AG08396 (cell line): ENCODE data around the gene IFT27.

Experiments used
- DNase-seq: peaks from one replicate; pipeline ENCODE4 v3.0.0; 2012; ENCODE audit warnings: low spot score, mixed read lengths

IFT27 gene

GRCh38 chr22:36796552-36797175 is 20.7 kb upstream of the IFT27 start:
- no peak for DNase-seq

- DNase-seq: no peak
Measured at GRCh38 chr22:36795633-36796032, 19.7 kb upstream of the IFT27 start.

- DNase-seq: no peak
Measured at GRCh38 chr22:36790648-36791047, 14.7 kb upstream of the IFT27 start.

GRCh38 chr22:36787204-36787988 is 11.5 kb upstream of the IFT27 start:
- DNase-seq: no peak

GRCh38 chr22:36783743-36784142 is 7.8 kb upstream of the IFT27 start:
- no peak for DNase-seq

GRCh38 chr22:36781656-36782627 is 6.0 kb upstream of the IFT27 start:
- DNase-seq: peak; percentile 90

GRCh38 chr22:36778020-36778419 is 2.1 kb upstream of the IFT27 start:
- no peak for DNase-seq

- DNase-seq: no peak
Measured at GRCh38 chr22:36776722-36777121, 803 bp upstream of the IFT27 start.

- DNase-seq: no peak
Measured at GRCh38 chr22:36775586-36775963, 344 bp downstream of the IFT27 start.

- peak; percentile 51 for DNase-seq
Measured at GRCh38 chr22:36773935-36774334, 2.0 kb downstream of the IFT27 start.

- DNase-seq: no peak
Measured at GRCh38 chr22:36772451-36772850, 3.5 kb downstream of the IFT27 start.

- DNase-seq: no peak
Measured at GRCh38 chr22:36771356-36772063, 4.4 kb downstream of the IFT27 start.

- no peak for DNase-seq
Measured at GRCh38 chr22:36770513-36771231, 5.2 kb downstream of the IFT27 start.

GRCh38 chr22:36769541-36770512 is 6.1 kb downstream of the IFT27 start:
- no peak for DNase-seq

GRCh38 chr22:36768616-36769015 is 7.3 kb downstream of the IFT27 start:
- no peak for DNase-seq

- no peak for DNase-seq
Measured at GRCh38 chr22:36768141-36768540, 7.8 kb downstream of the IFT27 start.

- no peak for DNase-seq
Measured at GRCh38 chr22:36767035-36767775, 8.7 kb downstream of the IFT27 start.

GRCh38 chr22:36765943-36766450 is 9.9 kb downstream of the IFT27 start:
- DNase-seq: no peak
